AG08395 (cell line): ENCODE data around the gene PDE4A.

Experiments used
- DNase-seq: peaks from one replicate; pipeline ENCODE4 v3.0.0; 2012; ENCODE audit warnings: mixed read lengths, low spot score

The PDE4A gene

DNA sequence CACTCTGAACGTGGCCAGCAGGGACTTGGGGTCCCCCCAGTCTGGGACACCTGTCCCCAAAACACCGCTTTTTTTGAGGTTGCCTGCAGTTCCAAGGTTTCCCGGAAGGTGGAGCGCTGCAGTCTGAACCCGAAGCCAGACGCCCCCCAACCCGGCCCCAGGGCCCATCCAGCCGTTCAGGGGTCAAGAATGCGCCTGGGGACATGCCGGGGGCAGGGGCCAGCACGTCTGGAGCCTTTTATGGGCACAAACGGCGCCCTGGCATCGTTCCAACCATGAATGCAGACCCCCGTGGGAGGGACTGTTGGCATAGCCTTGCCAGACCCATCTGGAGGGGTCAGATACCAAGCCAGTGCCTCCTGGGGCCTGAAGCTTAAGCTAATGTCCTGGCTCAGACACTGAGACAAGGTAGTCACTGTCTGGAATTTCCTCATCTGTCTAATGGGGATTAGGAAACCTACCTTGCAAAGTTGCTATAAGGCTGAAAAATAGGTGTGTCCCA, 90.0 kb downstream of the PDE4A start:
- peak; percentile 33 for DNase-seq

- DNase-seq, result no peak
These were observed 92.9 kb downstream of the PDE4A start for GRCh38 chr19:10513223-10513622.

DNA sequence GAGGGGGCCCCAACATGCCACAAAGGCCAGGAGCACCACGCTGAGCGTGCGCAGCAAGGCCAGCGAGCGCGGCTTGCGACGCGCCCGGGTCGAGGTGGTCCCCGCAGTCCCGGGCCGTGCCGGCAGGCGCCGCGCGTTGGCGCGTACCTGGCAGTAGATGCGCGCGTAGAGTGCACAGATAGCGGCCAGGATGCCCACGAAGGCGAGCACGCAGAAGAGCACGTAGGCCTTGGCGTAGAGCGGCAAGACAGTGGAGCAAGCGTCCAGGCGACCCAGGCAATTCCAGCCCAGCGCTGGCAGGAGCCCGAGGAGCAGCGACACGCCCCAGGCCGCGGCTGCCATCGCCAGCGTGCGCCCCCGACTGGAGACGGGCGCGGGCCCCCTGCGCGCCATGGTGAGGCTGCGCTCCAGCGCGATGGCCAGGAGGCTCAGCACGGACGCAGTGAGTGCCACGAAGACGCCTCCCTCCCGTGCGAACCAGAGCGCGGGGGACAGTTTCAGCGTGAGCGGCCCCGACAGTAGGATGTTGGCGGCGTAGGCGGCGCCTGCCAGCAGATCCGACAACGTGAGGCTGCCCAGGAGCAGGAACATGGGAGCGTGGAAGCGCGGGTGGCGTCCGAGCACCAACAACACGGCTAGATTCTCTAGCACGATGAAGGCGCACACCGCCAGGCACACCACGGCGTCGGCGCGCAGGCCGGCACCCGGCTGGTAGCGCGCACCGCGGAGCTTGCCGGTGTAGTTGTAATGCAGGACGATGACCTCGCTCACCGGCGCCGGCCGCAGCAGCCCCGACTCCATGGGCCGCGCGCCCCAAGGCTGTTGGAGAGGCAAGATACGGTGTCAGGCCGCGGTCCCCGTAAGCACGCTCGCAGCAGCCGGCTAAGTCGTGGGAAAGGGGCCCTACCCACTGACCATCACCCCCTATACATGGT, 94.1 kb downstream of the PDE4A start:
- DNase-seq, result no peak

DNA sequence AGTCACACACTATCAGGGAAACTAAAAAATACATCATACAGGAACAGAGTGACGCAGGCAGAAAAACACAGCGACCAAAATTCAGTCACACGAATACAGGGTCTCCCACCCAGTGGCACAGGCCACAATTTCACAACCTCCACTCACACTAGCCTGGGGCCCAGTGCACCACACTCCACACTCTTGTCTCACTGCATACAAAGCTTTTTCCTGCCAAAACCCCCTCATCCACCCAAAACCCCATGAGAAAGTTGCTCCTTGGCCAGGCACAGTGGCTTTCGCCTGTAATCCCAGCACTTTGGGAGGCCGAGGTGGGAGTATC, 95.7 kb downstream of the PDE4A start:
- no peak for DNase-seq

GRCh38 chr19:10516671-10517286, 96.4 kb downstream of the PDE4A start:
- DNase-seq, result no peak

DNA sequence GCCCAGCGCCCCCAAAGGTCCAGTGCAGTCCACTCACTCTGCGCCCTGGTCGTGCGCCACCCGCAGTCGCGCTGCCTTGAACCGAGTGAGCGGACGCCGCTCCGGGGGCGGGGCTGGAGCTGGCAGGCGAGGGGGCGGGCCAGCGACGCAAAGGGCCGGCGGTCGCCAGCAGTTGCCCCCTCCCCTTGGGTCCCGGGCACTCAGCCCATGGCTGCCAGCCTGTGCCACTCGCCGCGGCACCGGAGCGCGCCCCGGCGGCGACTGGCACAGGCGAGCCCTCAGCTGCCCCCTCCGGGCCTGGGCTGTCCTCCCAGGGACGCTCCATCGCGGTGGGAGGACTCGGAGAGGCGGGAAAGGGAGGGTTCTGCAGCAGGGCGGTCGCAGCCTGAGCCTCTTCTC, 97.0 kb downstream of the PDE4A start, which contains the start of gene S1PR5:
Gene S1PR5 (minus strand): TSS at position 87 of the 399 bp plus-strand sequence. CDS start 2,436 bp downstream, outside the sequence.
- DNase-seq, result peak; percentile 29

DNA sequence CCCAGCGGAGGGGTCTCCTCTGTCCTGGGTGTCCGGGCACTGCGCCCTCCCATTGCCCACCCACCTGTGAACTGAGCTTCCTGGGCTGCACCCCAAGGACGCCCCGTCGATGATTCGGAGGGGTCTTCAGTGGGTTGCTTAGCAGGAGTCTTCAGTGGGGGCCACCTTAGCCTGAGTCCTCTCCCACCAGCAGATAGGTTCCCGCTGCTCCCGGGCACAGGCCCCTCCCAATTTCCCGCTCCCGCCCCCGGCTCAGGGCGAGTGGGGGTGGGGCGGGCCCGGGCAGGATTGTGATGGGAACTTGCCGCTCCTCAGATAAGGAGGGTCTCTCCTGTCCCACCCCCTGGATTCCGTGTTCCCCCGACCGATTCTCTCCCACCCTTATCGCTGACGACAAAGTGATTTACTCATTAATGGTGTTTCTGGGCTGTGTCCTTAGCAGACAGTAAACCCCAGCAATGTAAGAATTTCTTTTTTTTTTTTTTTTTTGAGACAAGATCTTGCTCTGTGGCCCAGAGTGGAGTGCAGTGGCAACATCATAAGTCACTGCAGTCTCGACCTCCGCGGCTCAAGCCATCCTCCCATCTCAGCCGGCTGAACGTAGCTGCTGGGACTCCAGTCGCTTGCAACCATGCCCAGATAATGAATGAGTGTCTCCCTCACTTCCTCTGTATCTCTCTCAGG, 97.6 kb downstream of the PDE4A start:
- DNase-seq, result peak; percentile 40

GRCh38 chr19:10518444-10519361, 98.4 kb downstream of the PDE4A start:
- peak; percentile 4 for DNase-seq
